Brain microvascular endothelial cell (primary cell): ENCODE results near the gene ERRFI1.
"Not testable (repeated sequence)": the region's sequence is repeated elsewhere in the genome, so short reads cannot be mapped to it uniquely, and the experiment has no call there.

Experiments
- DNase-seq: peaks from one replicate; pipeline ENCODE4 v3.0.0-alpha.2; 2020
- H3K27ac ChIP-seq: fragments of 250-450 bp; sonication (Bioruptor Pico); 2 replicates; pipeline ENCODE4 v1.5.1; 2020; ENCODE audit warnings: mild to moderate bottlenecking, moderate library complexity
- H3K27me3 ChIP-seq: fragments of 250-450 bp; sonication (Bioruptor Pico); replicated peaks from 2 replicates; pipeline ENCODE4 v1.5.1; 2020; ENCODE audit warnings: mild to moderate bottlenecking
- H3K36me3 ChIP-seq: fragments of 250-450 bp; sonication (Bioruptor Pico); replicated peaks from 2 replicates; pipeline ENCODE4 v1.5.1; 2020; ENCODE audit warnings: mild to moderate bottlenecking
- H3K4me3 ChIP-seq: 2 replicates; pipeline ENCODE4 v1.5.1; 2011; ENCODE audit warnings: low read depth, mild to moderate bottlenecking, control low read depth, low read length, moderate library complexity
- in situ Hi-C: cut with HindIII; loops from 2 replicates; pipeline ENCODE4 v1.10.0; 2017; ENCODE audit warnings: low sequenced_read_pairs, low pct_ligation_motif_present
- TF ChIP-seq, protein P1 (sequence below): IDR thresholded peaks from 2 replicates; pipeline ENCODE4 v1.5.1; 2011; ENCODE audit warnings: low read depth, mild to moderate bottlenecking, moderate library complexity, low read length, control low read depth, inconsistent platforms; ENCODE audit errors: missing control alignments

Gene ERRFI1

DNA sequence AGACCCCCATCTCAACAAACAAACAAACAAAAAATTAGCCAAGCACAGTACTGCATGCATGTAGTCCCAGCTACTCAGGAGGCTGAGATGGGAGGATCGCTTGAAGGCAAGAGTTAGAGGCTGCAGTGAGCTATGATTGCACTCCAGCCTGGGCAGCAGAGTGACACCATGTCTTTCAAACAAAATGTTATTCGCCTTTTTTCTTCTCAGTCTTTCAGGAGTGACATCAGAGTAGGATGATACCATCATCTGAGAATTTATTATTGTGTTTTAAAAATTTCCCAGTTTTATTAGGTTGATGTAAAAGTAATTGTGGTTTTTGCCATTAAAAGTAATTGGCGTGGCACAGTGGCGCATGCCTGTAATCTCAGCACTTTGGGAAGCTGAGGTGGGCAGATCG, 53.8 kb downstream of the ERRFI1 start:
- in situ Hi-C loops, result no loop called here
- no peak for DNase-seq
- TF ChIP-seq, protein P1, sequence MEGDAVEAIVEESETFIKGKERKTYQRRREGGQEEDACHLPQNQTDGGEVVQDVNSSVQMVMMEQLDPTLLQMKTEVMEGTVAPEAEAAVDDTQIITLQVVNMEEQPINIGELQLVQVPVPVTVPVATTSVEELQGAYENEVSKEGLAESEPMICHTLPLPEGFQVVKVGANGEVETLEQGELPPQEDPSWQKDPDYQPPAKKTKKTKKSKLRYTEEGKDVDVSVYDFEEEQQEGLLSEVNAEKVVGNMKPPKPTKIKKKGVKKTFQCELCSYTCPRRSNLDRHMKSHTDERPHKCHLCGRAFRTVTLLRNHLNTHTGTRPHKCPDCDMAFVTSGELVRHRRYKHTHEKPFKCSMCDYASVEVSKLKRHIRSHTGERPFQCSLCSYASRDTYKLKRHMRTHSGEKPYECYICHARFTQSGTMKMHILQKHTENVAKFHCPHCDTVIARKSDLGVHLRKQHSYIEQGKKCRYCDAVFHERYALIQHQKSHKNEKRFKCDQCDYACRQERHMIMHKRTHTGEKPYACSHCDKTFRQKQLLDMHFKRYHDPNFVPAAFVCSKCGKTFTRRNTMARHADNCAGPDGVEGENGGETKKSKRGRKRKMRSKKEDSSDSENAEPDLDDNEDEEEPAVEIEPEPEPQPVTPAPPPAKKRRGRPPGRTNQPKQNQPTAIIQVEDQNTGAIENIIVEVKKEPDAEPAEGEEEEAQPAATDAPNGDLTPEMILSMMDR, result no peak
- Histone ChIP-seq H3K36me3 (peaks cover 62% of the 10 kb centered on the region), H3K4me3 (no peak overlapping the region), H3K27me3 (no peaks in the 10 kb centered on the region), H3K27ac (no peak overlapping the region)

DNA sequence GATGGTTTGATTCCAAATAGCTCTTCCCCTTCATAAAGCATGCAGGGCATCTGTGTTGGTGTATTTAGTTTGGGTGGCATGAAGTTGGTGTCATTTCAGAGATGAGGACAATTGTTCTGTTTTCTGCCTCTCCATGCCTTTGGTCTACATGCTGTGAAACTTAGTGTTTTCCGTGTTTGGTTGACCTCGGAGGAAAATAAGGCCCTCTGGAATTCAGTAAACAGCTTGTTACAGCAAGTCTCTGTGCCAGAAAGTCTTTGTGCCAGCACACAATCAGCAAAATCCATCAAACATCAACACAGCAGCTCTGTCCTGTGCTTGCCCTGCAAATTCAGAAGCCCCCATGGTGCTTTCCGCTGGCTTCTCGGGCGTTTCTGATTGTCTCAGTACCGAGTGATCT, 55.1 kb downstream of the ERRFI1 start:
- no peaks in the 10 kb centered on the region for H3K27me3 ChIP-seq
- DNase-seq, result no peak
- TF ChIP-seq, protein P1, result no peak
- peaks cover 56% of the 10 kb centered on the region for H3K36me3 ChIP-seq
- in situ Hi-C loops, result no loop called here
- no peak overlapping the region for H3K27ac ChIP-seq
- no peak overlapping the region for H3K4me3 ChIP-seq

DNA sequence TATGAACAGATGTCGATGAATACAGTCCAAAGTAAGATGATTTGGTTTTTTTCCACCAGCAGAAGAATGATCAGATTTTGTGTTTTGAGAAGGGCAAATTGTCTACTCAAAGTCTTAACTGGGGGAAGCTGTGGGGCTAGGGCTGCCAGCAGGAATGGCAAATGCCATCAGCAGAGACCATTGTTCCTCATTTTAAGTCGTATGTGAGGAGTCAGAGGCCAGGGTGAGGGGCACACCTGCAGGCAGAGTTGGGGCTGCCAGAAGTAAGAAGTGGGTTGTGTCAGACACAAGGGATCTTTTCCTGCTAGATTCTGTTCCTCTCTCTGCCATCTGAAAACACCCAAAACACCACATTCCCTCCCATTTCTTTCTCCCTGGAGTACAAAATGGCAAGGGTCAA, 55.9 kb downstream of the ERRFI1 start:
- Histone ChIP-seq H3K4me3 (no peak overlapping the region), H3K27me3 (no peaks in the 10 kb centered on the region), H3K27ac (no peak overlapping the region), H3K36me3 (peaks cover 61% of the 10 kb centered on the region)
- DNase-seq, result no peak
- in situ Hi-C loops, result no loop called here
- TF ChIP-seq, protein P1, result no peak

GRCh38 chr1:7967651-7968050, 58.5 kb downstream of the ERRFI1 start:
- H3K27ac ChIP-seq, result no peak overlapping the region
- H3K27me3 ChIP-seq, result no peaks in the 10 kb centered on the region
- no peak overlapping the region for H3K4me3 ChIP-seq
- peaks cover 72% of the 10 kb centered on the region for H3K36me3 ChIP-seq
- no peak for DNase-seq
- in situ Hi-C loops, result no loop called here
- TF ChIP-seq, protein P1, result no peak

DNA sequence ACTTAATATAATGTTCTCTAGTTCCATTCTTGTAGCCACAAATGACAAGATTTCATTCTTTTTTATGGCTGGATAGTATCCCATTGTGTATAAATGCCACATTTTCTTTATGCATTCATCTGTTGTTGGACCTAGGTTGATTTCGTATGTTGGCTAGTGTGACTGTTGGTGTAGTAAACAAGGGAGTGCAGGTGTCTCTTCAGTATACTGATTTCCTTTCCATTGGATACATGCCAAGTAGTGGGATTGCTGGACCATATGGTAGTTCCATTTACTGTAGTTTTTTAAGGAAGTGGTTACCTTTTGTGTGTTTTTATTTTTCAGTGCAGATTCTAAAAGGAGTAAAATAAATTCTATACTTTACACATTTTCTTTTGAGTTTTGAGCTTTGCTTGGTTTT, 58.9 kb downstream of the ERRFI1 start:
- TF ChIP-seq, protein P1, result no peak
- H3K27me3 ChIP-seq, result no peaks in the 10 kb centered on the region
- H3K27ac ChIP-seq, result no peak overlapping the region
- in situ Hi-C loops, result no loop called here
- peaks cover 67% of the 10 kb centered on the region for H3K36me3 ChIP-seq
- DNase-seq, result no peak
- no peak overlapping the region for H3K4me3 ChIP-seq

- TF ChIP-seq, protein P1, result no peak
- no peak overlapping the region for H3K27ac ChIP-seq
These were observed 61.6 kb downstream of the ERRFI1 start for GRCh38 chr1:7964476-7964875.

DNA sequence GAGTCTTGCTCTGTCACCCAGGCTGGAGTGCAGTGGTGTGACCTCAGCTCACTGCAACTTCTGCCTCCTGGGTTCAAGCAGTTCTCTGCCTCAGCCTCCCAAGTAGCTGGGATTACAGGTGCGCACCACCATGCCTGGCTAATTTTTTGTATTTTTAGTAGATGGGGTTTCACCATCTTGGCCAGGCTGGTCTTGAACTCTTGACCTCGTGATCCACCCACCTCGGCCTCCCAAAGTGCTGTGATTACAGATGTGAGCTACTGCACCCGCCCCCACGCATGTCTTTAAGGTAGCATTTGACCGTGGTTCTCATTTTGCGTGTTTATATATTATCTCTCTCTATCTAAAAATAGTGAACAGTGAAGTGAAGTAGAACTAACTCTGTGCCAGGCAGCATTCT, 62.3 kb downstream of the ERRFI1 start:
- in situ Hi-C loops, H3K27me3 ChIP-seq, H3K27ac ChIP-seq, DNase-seq, H3K4me3 ChIP-seq: not testable (repeated sequence)
- peaks cover 38% of the 10 kb centered on the region for H3K36me3 ChIP-seq

More at GRCh38 chr1:7964476-7964875, 61.6 kb downstream of the ERRFI1 start:
- H3K4me3 ChIP-seq, result no peak overlapping the region
- no peak for DNase-seq
- H3K27me3 ChIP-seq, result no peaks in the 10 kb centered on the region
- peaks cover 42% of the 10 kb centered on the region for H3K36me3 ChIP-seq
- in situ Hi-C loops, result no loop called here

- peaks cover 35% of the 10 kb centered on the region for H3K36me3 ChIP-seq
- DNase-seq, H3K4me3 ChIP-seq, H3K27me3 ChIP-seq, in situ Hi-C loops, H3K27ac ChIP-seq: not testable (repeated sequence)
These were observed 62.8 kb downstream of the ERRFI1 start for GRCh38 chr1:7963378-7963730.
